GM18499 (cell line): ENCODE results near the gene REPS2.

Experiments used
- ATAC-seq: cut with Tn5 transposase; IDR thresholded peaks from one replicate; pipeline ENCODE4 v1.9.1; 2021; ENCODE audit warnings: moderate number of reproducible peaks; ENCODE audit not compliant: insufficient read depth, unreplicated experiment

The REPS2 gene

GRCh38 chrX:17187136-17187756, 240.8 kb downstream of the REPS2 start:
- no peak for ATAC-seq

DNA sequence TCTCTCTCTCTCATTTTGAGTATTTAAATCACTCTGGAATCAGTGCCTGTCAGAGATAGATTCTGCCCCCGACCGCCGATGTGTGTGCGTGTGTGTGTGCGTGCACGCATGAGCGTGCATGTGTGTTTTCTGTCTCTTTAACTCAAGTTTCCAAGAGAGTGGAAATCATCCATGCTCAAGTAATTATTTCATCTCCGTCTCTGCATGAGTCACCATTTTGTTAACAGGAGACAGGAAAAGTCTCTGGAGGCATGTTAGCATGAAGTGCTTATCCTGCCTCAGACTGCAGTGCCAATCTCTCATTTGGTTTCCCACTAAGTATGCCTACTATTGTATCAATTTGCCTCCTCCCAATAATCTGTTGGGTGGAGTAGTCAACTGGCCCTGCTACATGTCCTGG, 245.6 kb downstream of the REPS2 start:
- no peak for ATAC-seq
